Measurements from ENCODE around the gene SMARCAL1. TPM values are rescaled to one million over a fixed set of nuclear protein-coding genes. Genes with fewer than 3 reads are reported as not detected.
"Not testable (repeated sequence)": the region's sequence is repeated elsewhere in the genome, so short reads cannot be mapped to it uniquely, and the experiment has no call there.

The SMARCAL1 gene
- total RNA-seq, 1 experiment from 2014 or later, result 24.1 TPM

DNA sequence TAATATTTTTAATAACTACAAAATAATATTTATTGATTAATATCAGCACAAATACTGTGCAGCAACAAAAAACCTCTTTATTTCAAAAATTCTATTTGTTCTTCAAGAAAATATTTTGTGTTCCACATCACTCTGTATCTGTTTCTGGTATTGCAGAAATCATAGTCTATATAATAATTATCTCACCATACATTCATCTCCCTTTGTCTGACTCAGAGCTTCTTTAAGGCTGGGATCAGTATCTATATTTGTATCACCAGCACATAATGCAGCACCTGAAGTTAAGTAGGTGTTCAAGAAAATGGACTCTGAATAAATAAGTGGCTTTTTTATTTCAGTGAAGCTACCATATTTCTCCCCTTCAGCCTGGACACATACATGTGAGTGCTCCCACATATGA lies 38.4 kb upstream of the SMARCAL1 start:
- ChIA-PET POLR2A (no interaction called here), CTCF (no interaction called here)
- BruUV-seq (replicated peaks), result no TSS peak
- H3K27ac Mint-ChIP-seq (ENCODE audit: unreplicated experiment), result no peak overlapping the region
- no peak overlapping the region for H3K4me3 Mint-ChIP-seq (ENCODE audit: unreplicated experiment)
- no peak for DNase-seq
- Histone ChIP-seq H3K27me3 (replicated peaks; ENCODE audit: control insufficient read depth, insufficient read depth, low read length) (0 out of 2 replicates have a peak, but pooled peaks cover 2% of the 10 kb centered on the region), H3K4me3 (ENCODE audit: low read depth, low read length) (no peak overlapping the region), H3K36me3 (ENCODE audit: control insufficient read depth, insufficient read depth, low read length) (no peaks in the 10 kb centered on the region), H3K4me1 (no peaks in the 10 kb centered on the region), H3K9me3 (no peaks in the 10 kb centered on the region)
- H3K9me3 Mint-ChIP-seq (ENCODE audit: unreplicated experiment), result no peaks in the 10 kb centered on the region
- H3K27me3 Mint-ChIP-seq (ENCODE audit: insufficient read depth, unreplicated experiment), result peaks cover 39% of the 10 kb centered on the region
- H3K4me1 Mint-ChIP-seq (ENCODE audit: low read depth, unreplicated experiment), result no peaks in the 10 kb centered on the region
- intact Hi-C loops (cut with micrococcal nuclease; ENCODE audit: unreplicated experiment), result no loop called here
- no peak for TF ChIP-seq CTCF (IDR thresholded peaks at IDR 0.05; ENCODE audit: insufficient read depth in 1 of 2, low read depth in 1 of 2, low read length in 1 of 2, severe bottlenecking in 1 of 2, unreplicated experiment in 1 of 2)
- H3K36me3 Mint-ChIP-seq (ENCODE audit: insufficient read depth, unreplicated experiment), result no peaks in the 10 kb centered on the region

GRCh38 chr2:216375286-216375685 lies 37.0 kb upstream of the SMARCAL1 start:
- H3K27ac Mint-ChIP-seq (ENCODE audit: unreplicated experiment), result no peak overlapping the region
- no peaks in the 10 kb centered on the region for H3K4me1 ChIP-seq
- H3K9me3 ChIP-seq, result no peaks in the 10 kb centered on the region
- H3K9me3 Mint-ChIP-seq (ENCODE audit: unreplicated experiment), result no peaks in the 10 kb centered on the region
- H3K4me3 Mint-ChIP-seq (ENCODE audit: unreplicated experiment), result no peak overlapping the region
- H3K27me3 Mint-ChIP-seq (ENCODE audit: insufficient read depth, unreplicated experiment), result peaks cover 38% of the 10 kb centered on the region
- 0 out of 2 replicates have a peak, but pooled peaks cover 2% of the 10 kb centered on the region for H3K27me3 ChIP-seq (replicated peaks; ENCODE audit: control insufficient read depth, insufficient read depth, low read length)
- TF ChIP-seq CTCF (IDR thresholded peaks at IDR 0.05; ENCODE audit: insufficient read depth in 1 of 2, low read depth in 1 of 2, low read length in 1 of 2, severe bottlenecking in 1 of 2, unreplicated experiment in 1 of 2), result no peak
- no peak for DNase-seq
- H3K36me3 ChIP-seq (ENCODE audit: control insufficient read depth, insufficient read depth, low read length), result no peaks in the 10 kb centered on the region
- CTCF ChIA-PET, result no interaction called here
- H3K4me3 ChIP-seq (ENCODE audit: low read depth, low read length), result no peak overlapping the region
- no peaks in the 10 kb centered on the region for H3K36me3 Mint-ChIP-seq (ENCODE audit: insufficient read depth, unreplicated experiment)
- no TSS peak for BruUV-seq (replicated peaks)
- intact Hi-C loops (cut with micrococcal nuclease; ENCODE audit: unreplicated experiment), result no loop called here
- no peaks in the 10 kb centered on the region for H3K4me1 Mint-ChIP-seq (ENCODE audit: low read depth, unreplicated experiment)
- POLR2A ChIA-PET, result no interaction called here

- no peak overlapping the region for H3K27ac Mint-ChIP-seq (ENCODE audit: unreplicated experiment)
- H3K4me1 Mint-ChIP-seq (ENCODE audit: low read depth, unreplicated experiment), result no peaks in the 10 kb centered on the region
- H3K27me3 Mint-ChIP-seq (ENCODE audit: insufficient read depth, unreplicated experiment), result peaks cover 16% of the 10 kb centered on the region
- no peak for TF ChIP-seq CTCF (IDR thresholded peaks at IDR 0.05; ENCODE audit: insufficient read depth in 1 of 2, low read depth in 1 of 2, low read length in 1 of 2, severe bottlenecking in 1 of 2, unreplicated experiment in 1 of 2)
- Histone ChIP-seq H3K36me3 (ENCODE audit: control insufficient read depth, insufficient read depth, low read length) (no peaks in the 10 kb centered on the region), H3K27me3 (replicated peaks; ENCODE audit: control insufficient read depth, insufficient read depth, low read length) (no peaks in the 10 kb centered on the region), H3K4me3 (ENCODE audit: low read depth, low read length) (no peak overlapping the region), H3K9me3 (no peaks in the 10 kb centered on the region), H3K4me1 (no peaks in the 10 kb centered on the region)
- intact Hi-C loops (cut with micrococcal nuclease; ENCODE audit: unreplicated experiment), result no loop called here
- CTCF ChIA-PET, result no interaction called here
- no peak overlapping the region for H3K4me3 Mint-ChIP-seq (ENCODE audit: unreplicated experiment)
- no TSS peak for BruUV-seq (replicated peaks)
- H3K36me3 Mint-ChIP-seq (ENCODE audit: insufficient read depth, unreplicated experiment), result no peaks in the 10 kb centered on the region
- no peaks in the 10 kb centered on the region for H3K9me3 Mint-ChIP-seq (ENCODE audit: unreplicated experiment)
- POLR2A ChIA-PET, result no interaction called here
- no peak for DNase-seq
These were observed 32.3 kb upstream of the SMARCAL1 start for GRCh38 chr2:216379977-216380376.

DNA sequence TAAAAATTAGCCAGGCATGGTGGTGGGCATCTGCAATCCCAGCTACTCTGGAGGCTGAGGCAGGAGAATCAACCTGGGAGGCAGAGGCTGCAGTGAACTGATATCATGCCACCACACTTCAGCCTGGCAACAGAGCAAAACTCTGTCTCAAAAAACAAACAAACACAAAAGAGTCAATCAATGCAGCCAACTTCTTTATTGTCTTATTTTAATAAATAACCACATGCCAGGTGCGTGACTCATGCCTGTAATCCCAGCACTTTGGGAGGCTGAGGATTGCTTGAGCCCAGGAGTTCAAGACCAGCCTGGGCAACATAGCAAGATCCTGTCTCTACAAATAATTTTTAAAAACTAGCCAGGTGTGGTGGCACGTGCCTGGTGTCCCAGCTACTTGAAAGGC lies 27.9 kb upstream of the SMARCAL1 start:
- H3K27ac Mint-ChIP-seq (ENCODE audit: unreplicated experiment); DNase-seq; H3K4me3 Mint-ChIP-seq (ENCODE audit: unreplicated experiment); H3K4me3 ChIP-seq (ENCODE audit: low read depth, low read length); H3K4me1 Mint-ChIP-seq (ENCODE audit: low read depth, unreplicated experiment); H3K9me3 ChIP-seq; CTCF ChIA-PET; H3K36me3 Mint-ChIP-seq (ENCODE audit: insufficient read depth, unreplicated experiment); POLR2A ChIA-PET; H3K4me1 ChIP-seq; BruUV-seq (replicated peaks); H3K36me3 ChIP-seq (ENCODE audit: control insufficient read depth, insufficient read depth, low read length); H3K27me3 Mint-ChIP-seq (ENCODE audit: insufficient read depth, unreplicated experiment); H3K27me3 ChIP-seq (replicated peaks; ENCODE audit: control insufficient read depth, insufficient read depth, low read length); H3K9me3 Mint-ChIP-seq (ENCODE audit: unreplicated experiment); intact Hi-C loops (cut with micrococcal nuclease; ENCODE audit: unreplicated experiment): not testable (repeated sequence)
